HepG2 (cell line): ENCODE data around the gene CNPY4.

Source experiments
- CTCF ChIP-seq: sonication (generic); formaldehyde crosslinking; IDR thresholded peaks from 2 replicates; pipeline ENCODE4 v1.5.0; 2020; ENCODE audit warnings: mild to moderate bottlenecking, missing genetic modification reagents, moderate library complexity
- PATZ1 ChIP-seq: sonication (generic); formaldehyde crosslinking; IDR thresholded peaks from 2 replicates; pipeline ENCODE4 v1.4.0; 2020; ENCODE audit warnings: missing genetic modification reagents

GRCh38 chr7:100152404-100152803, 33.0 kb downstream of the CNPY4 start:
- no peak for TF ChIP-seq CTCF (CRISPR knock-in tag)
- TF ChIP-seq PATZ1, result no peak
